HG02840 (cell line): ENCODE data around the gene LAMC1.
"Not testable (repeated sequence)": the region's sequence is repeated elsewhere in the genome, so short reads cannot be mapped to it uniquely, and the experiment has no call there.

Source experiments
- ATAC-seq: cut with Tn5 transposase; IDR thresholded peaks from one replicate; pipeline ENCODE4 v1.9.1; 2021; ENCODE audit warnings: mild to moderate bottlenecking, moderate library complexity, moderate number of reproducible peaks; ENCODE audit not compliant: unreplicated experiment, low FRiP score

Gene LAMC1

GRCh38 chr1:183039985-183040447, 16.8 kb downstream of the LAMC1 start:
- no peak for ATAC-seq

GRCh38 chr1:183040547-183040971, 17.3 kb downstream of the LAMC1 start:
- ATAC-seq = no peak

- ATAC-seq = no peak
Measured at GRCh38 chr1:183043254-183043653, 20.0 kb downstream of the LAMC1 start.

GRCh38 chr1:183043872-183044854, 20.9 kb downstream of the LAMC1 start:
- ATAC-seq = no peak

- ATAC-seq = no peak
Measured at GRCh38 chr1:183044893-183045649, 21.9 kb downstream of the LAMC1 start.

- ATAC-seq = peak; percentile 94
Measured at GRCh38 chr1:183048087-183049085, 25.2 kb downstream of the LAMC1 start.

- ATAC-seq = no peak
Measured at GRCh38 chr1:183051546-183051945, 28.3 kb downstream of the LAMC1 start.

GRCh38 chr1:183052861-183053260, 29.6 kb downstream of the LAMC1 start:
- ATAC-seq = no peak

- ATAC-seq = no peak
Measured at GRCh38 chr1:183058851-183059502, 35.8 kb downstream of the LAMC1 start.

GRCh38 chr1:183061194-183061593, 38.0 kb downstream of the LAMC1 start:
- no peak for ATAC-seq

- no peak for ATAC-seq
Measured at GRCh38 chr1:183063349-183063748, 40.1 kb downstream of the LAMC1 start.

- ATAC-seq = no peak
Measured at GRCh38 chr1:183065168-183065706, 42.0 kb downstream of the LAMC1 start.

GRCh38 chr1:183066432-183066831, 43.2 kb downstream of the LAMC1 start:
- not testable (repeated sequence) for ATAC-seq

- ATAC-seq = no peak
Measured at GRCh38 chr1:183069562-183070216, 46.5 kb downstream of the LAMC1 start.

GRCh38 chr1:183070234-183070922, 47.2 kb downstream of the LAMC1 start:
- no peak for ATAC-seq

GRCh38 chr1:183070923-183071618, 47.9 kb downstream of the LAMC1 start:
- peak; percentile 81 for ATAC-seq

- ATAC-seq = not testable (repeated sequence)
Measured at GRCh38 chr1:183072595-183072994, 49.4 kb downstream of the LAMC1 start.
